Measurements from ENCODE around the gene NFIA. TPM values are rescaled to one million over a fixed set of nuclear protein-coding genes. Genes with fewer than 3 reads are reported as not detected.

NFIA gene
- total and polyA plus RNA-seq, 10 of the 15 experiments (the other 5 are each of a cell fraction or from before 2014, with no cell fraction given), result 0.10 to 0.16 TPM; not detected in 8

GRCh38 chr1:61119085-61119484, 36.7 kb downstream of the NFIA start:
- BruUV-seq (replicated peaks), result no TSS peak
- WGBS (ENCODE audit: insufficient coverage, insufficient replicate concordance, low lambda C conversion rate, missing lambda C conversion rate), result 19% methylated on average over 3 of the region's 3 CpGs
- SMC1A ChIA-PET (ENCODE audit: uncharacterized antibody, unreplicated experiment), result interaction anchor here (1.0 to 1.1 kb wide), 2 partner anchors 55 to 72 kb away, joined by 3 read pairs; no protein-coding TSS in a partner anchor
- in situ Hi-C loops (cut with MboI) (no loop called here), intact Hi-C loops (cut with micrococcal nuclease; ENCODE audit: unreplicated experiment) (no loop called here)
- no peaks in the 10 kb centered on the region for H3K36me3 ChIP-seq (ENCODE audit: control insufficient read depth in 2 of 2, insufficient read depth in 2 of 2, low read length in 1 of 2)
- no peak for DNase-seq (ENCODE audit: low read depth, low spot score)
- no peak overlapping the region for H3K4me3 ChIP-seq
- no peak overlapping the region for H3K27ac ChIP-seq (ENCODE audit: control insufficient read depth, insufficient read depth)
- H4K20me1 ChIP-seq (ENCODE audit: control insufficient read depth, insufficient read depth), result no peaks in the 10 kb centered on the region
- TF ChIP-seq PRDM15 (CRISPR knock-in tag; IDR thresholded peaks at IDR 0.05) (no peak), USF1 (IDR thresholded peaks at IDR 0.05; ENCODE audit: borderline replicate concordance, extremely low read length, insufficient read depth, low read depth, low read length) (no peak), MXI1 (IDR thresholded peaks at IDR 0.05; ENCODE audit: low read depth, low read length) (no peak), POU2F2 (IDR thresholded peaks at IDR 0.05; ENCODE audit: borderline replicate concordance, low read depth, low read length) (no peak), CHD1 (IDR thresholded peaks at IDR 0.05; ENCODE audit: low read depth, low read length) (no peak), SIN3A (IDR thresholded peaks at IDR 0.05; ENCODE audit: low read depth, low read length) (no peak), SMAD1 (IDR thresholded peaks at IDR 0.05; ENCODE audit: low read depth, partially characterized antibody) (no peak)
- H3K4me2 ChIP-seq (ENCODE audit: control insufficient read depth, insufficient read depth), result no peak overlapping the region
- H3K9ac ChIP-seq (ENCODE audit: control insufficient read depth, insufficient read depth, low read length), result no peak overlapping the region
- no peaks in the 10 kb centered on the region for H3K9me3 ChIP-seq (replicated peaks; ENCODE audit: control insufficient read depth, insufficient read depth, low read length)
- no peaks in the 10 kb centered on the region for H3K27me3 ChIP-seq (replicated peaks in 1 of 2; ENCODE audit: control insufficient read depth in 2 of 2, insufficient read depth in 2 of 2, low read length in 1 of 2)
- no peak for FAIRE-seq
- H3K4me1 ChIP-seq (ENCODE audit: control insufficient read depth, insufficient read depth, low read length), result no peaks in the 10 kb centered on the region
- H2AFZ ChIP-seq (ENCODE audit: control insufficient read depth, low read depth, low read length), result no peak overlapping the region
- POLR2A ChIA-PET, result no interaction called here
- CTCF ChIA-PET, result interaction anchor here (1.4 kb wide), 1 partner anchor 469 kb away, joined by 4 read pairs; no protein-coding TSS in a partner anchor
- RAD21 ChIA-PET (ENCODE audit: unreplicated experiment), result no interaction called here
- ATAC-seq, result no peak
- H3K79me2 ChIP-seq (ENCODE audit: control insufficient read depth, insufficient read depth, low read length), result no peaks in the 10 kb centered on the region

All from GM12878 (cell line).